ENCODE data around the gene PCDHA9. TPM values are rescaled to one million over a fixed set of nuclear protein-coding genes. Genes with fewer than 3 reads are reported as not detected.
A peak's percentile ranks its signal among the peaks of the same experiment; 100 is the strongest.
"Not testable (repeated sequence)": the region's sequence is repeated elsewhere in the genome, so short reads cannot be mapped to it uniquely, and the experiment has no call there.

PCDHA9 gene
- total RNA-seq, 4 donors from 2014 or later: 0.17 to 0.54 (median 0.29) TPM

- no peak for TF ChIP-seq POLR2A (IDR thresholded peaks at IDR 0.05)
- TF ChIP-seq CTCF (IDR thresholded peaks at IDR 0.05): no peak
- intact Hi-C loops (cut with DNase I): no loop called here
- Histone ChIP-seq H3K27me3 (peaks cover 7% of the 10 kb centered on the region), H3K4me1 (no peaks in the 10 kb centered on the region), H3K4me3 (replicated peaks in 1 of 3) (no peak overlapping the region), H3K36me3 (no peaks in the 10 kb centered on the region), H3K9me3 (no peaks in the 10 kb centered on the region), H3K27ac (no peak overlapping the region)
- no peak for DNase-seq
- 44 to 64% methylated on average over 18 to 22 of the region's 38 CpGs for WGBS, 2 donors
Observed at GRCh38 chr5:140823475-140823874, 24.7 kb upstream of the PCDHA9 start.

- TF ChIP-seq POLR2A (IDR thresholded peaks at IDR 0.05): no peak
- peak in 2 of 6 experiments; percentile 1 to 20 for TF ChIP-seq CTCF (IDR thresholded peaks at IDR 0.05)
- Histone ChIP-seq H3K4me3 (replicated peaks in 1 of 3) (peak within 1 kb of the TSS in 1 of 3 donors; percentile 11), H3K9me3 (no peaks in the 10 kb centered on the region), H3K27me3 (peaks cover 7% of the 10 kb centered on the region), H3K4me1 (no peaks in the 10 kb centered on the region), H3K27ac (no peak within 1 kb of the TSS), H3K36me3 (no peaks in the 10 kb centered on the region)
- WGBS, 2 donors: 14 to 17% methylated on average over 17 to 25 of the region's 27 CpGs
- DNase-seq: no peak
- intact Hi-C loops (cut with DNase I): no loop called here
Observed at GRCh38 chr5:140827704-140828361, 20.3 kb upstream of the PCDHA9 start, which contains the start of gene PCDHA6. Gene PCDHA6 (plus strand): TSS chr5:140827960. CDS start chr5:140828092, 132 bp downstream.

GRCh38 chr5:140828362-140828737, 19.8 kb upstream of the PCDHA9 start:
- WGBS, 2 donors: 14 to 18% methylated on average over 16 to 18 of the region's 18 CpGs
- Histone ChIP-seq H3K27ac (no peak overlapping the region), H3K4me1 (no peaks in the 10 kb centered on the region), H3K4me3 (replicated peaks in 1 of 3) (peak overlapping the region in 1 of 3 donors; percentile 11), H3K27me3 (peaks cover 7% of the 10 kb centered on the region), H3K9me3 (no peaks in the 10 kb centered on the region), H3K36me3 (no peaks in the 10 kb centered on the region)
- no peak for TF ChIP-seq CTCF (IDR thresholded peaks at IDR 0.05)
- DNase-seq: no peak
- intact Hi-C loops (cut with DNase I): no loop called here

GRCh38 chr5:140829511-140830501, 18.4 kb upstream of the PCDHA9 start:
- H3K36me3 ChIP-seq; H3K9me3 ChIP-seq; intact Hi-C loops (cut with DNase I); H3K4me3 ChIP-seq (replicated peaks in 1 of 3); H3K4me1 ChIP-seq; H3K27me3 ChIP-seq; H3K27ac ChIP-seq; DNase-seq: not testable (repeated sequence)
- 30 to 44% methylated on average over 26 to 39 of the region's 106 CpGs for WGBS, 2 donors

- no peaks in the 10 kb centered on the region for H3K36me3 ChIP-seq
- H3K27me3 ChIP-seq: no peaks in the 10 kb centered on the region
- no peak within 1 kb of the TSS for H3K4me3 ChIP-seq (replicated peaks in 1 of 3)
- no peaks in the 10 kb centered on the region for H3K4me1 ChIP-seq
- H3K27ac ChIP-seq: no peak within 1 kb of the TSS
- H3K9me3 ChIP-seq: no peaks in the 10 kb centered on the region
- 6 to 12% methylated on average over 8 of the region's 8 CpGs for WGBS, 2 donors
- intact Hi-C loops (cut with DNase I): no loop called here
- no peak for DNase-seq
- TF ChIP-seq CTCF (IDR thresholded peaks at IDR 0.05) (no peak), POLR2A (IDR thresholded peaks at IDR 0.05) (no peak)
Observed at GRCh38 chr5:140833993-140834392, 14.2 kb upstream of the PCDHA9 start, which contains the start of gene PCDHA7. Gene PCDHA7 (plus strand): TSS chr5:140834269. CDS start chr5:140834384, 115 bp downstream.

GRCh38 chr5:140834439-140835008, 13.7 kb upstream of the PCDHA9 start:
- 16 to 19% methylated on average over 26 to 27 of the region's 38 CpGs for WGBS, 2 donors
- H3K4me3 ChIP-seq (replicated peaks in 1 of 3); intact Hi-C loops (cut with DNase I); H3K36me3 ChIP-seq; H3K9me3 ChIP-seq; H3K27me3 ChIP-seq; H3K27ac ChIP-seq; H3K4me1 ChIP-seq; DNase-seq: not testable (repeated sequence)
